ENCODE results near the gene SEC16A. TPM values are rescaled to one million over a fixed set of nuclear protein-coding genes. Genes with fewer than 3 reads are reported as not detected.

Gene SEC16A
- total RNA-seq, 2 donors from 2014 or later: 59.0 to 72.8 TPM

- H3K4me3 ChIP-seq: no peak overlapping the region
- TF ChIP-seq, protein P1, sequence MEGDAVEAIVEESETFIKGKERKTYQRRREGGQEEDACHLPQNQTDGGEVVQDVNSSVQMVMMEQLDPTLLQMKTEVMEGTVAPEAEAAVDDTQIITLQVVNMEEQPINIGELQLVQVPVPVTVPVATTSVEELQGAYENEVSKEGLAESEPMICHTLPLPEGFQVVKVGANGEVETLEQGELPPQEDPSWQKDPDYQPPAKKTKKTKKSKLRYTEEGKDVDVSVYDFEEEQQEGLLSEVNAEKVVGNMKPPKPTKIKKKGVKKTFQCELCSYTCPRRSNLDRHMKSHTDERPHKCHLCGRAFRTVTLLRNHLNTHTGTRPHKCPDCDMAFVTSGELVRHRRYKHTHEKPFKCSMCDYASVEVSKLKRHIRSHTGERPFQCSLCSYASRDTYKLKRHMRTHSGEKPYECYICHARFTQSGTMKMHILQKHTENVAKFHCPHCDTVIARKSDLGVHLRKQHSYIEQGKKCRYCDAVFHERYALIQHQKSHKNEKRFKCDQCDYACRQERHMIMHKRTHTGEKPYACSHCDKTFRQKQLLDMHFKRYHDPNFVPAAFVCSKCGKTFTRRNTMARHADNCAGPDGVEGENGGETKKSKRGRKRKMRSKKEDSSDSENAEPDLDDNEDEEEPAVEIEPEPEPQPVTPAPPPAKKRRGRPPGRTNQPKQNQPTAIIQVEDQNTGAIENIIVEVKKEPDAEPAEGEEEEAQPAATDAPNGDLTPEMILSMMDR (IDR thresholded peaks at IDR 0.05): no peak
- no peak for DNase-seq (ENCODE audit: low spot score)
- no peaks in the 10 kb centered on the region for H3K27me3 ChIP-seq (replicated peaks; ENCODE audit: insufficient read depth)
- H3K9me3 ChIP-seq: no peaks in the 10 kb centered on the region
- H3K36me3 ChIP-seq: peaks cover 73% of the 10 kb centered on the region
- no peaks in the 10 kb centered on the region for H3K4me1 ChIP-seq (ENCODE audit: control insufficient read depth in 1 of 2, low read depth in 2 of 2)
- no peak overlapping the region for H3K27ac ChIP-seq
- ATAC-seq (ENCODE audit: insufficient number of reproducible peaks, low FRiP score, low read depth): no peak
These were observed 33.4 kb upstream of the SEC16A start for GRCh38 chr9:136516191-136516654.

DNA sequence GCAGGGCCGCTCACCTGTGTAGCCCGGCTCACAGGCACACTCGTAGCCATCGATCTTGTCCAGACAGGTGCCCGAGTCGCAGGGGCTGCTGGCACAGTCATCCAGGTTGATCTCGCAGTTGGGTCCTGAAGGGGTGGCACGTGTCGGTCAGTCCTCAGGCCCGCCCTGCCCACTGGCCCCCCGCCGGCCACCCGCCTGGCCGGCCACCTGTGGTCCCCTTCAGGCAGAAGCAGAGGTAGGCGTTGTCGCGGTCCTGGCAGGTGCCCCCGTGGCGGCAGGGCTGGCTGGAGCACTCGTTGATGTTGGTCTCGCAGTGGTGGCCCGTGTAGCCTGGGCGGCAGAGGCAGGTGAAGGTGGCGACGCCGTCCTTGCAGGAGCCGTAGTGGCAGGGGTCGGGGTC lies 32.4 kb upstream of the SEC16A start:
- Histone ChIP-seq H3K4me1 (ENCODE audit: control insufficient read depth in 1 of 2, low read depth in 2 of 2) (no peaks in the 10 kb centered on the region), H3K27ac (no peak overlapping the region), H3K27me3 (replicated peaks; ENCODE audit: insufficient read depth) (no peaks in the 10 kb centered on the region), H3K4me3 (no peak overlapping the region), H3K9me3 (no peaks in the 10 kb centered on the region), H3K36me3 (peaks cover 82% of the 10 kb centered on the region)
- DNase-seq (ENCODE audit: low spot score) (no peak), ATAC-seq (ENCODE audit: insufficient number of reproducible peaks, low FRiP score, low read depth) (no peak)
- TF ChIP-seq, protein P1 (IDR thresholded peaks at IDR 0.05): no peak

DNA sequence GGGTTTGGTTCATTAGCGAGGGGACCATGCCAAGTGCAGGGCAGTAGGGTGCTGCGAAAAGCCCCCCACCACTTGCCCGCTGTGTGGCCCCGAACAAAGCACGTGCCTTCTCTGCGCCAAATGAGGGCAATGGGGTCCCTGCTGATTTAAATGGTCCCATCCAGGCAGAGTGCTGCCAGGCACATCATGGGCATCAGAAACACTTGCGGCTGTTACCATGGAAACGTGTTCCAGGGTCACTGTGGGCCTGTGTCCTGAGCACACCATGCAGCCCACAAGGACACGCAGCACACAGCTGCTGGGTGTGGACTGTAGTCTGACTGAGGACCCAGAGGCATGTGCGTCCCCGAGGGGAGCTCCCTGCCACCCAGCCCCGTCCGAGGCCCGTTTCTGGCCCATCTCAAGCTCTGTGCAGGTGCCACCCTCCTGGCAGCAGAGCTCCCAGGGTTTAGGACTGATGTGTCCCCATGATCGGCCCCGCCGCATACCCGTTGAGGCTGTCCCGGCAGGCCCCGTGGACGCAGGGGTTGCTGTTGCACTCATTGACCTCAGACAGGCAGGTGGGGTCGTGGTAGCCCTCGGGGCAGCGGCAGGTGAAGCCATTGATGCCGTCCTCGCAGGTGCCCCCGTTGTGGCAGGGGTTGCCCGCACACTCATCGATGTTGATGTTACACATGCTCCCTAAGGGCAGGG lies 31.3 kb upstream of the SEC16A start:
- Histone ChIP-seq H3K27ac (no peak overlapping the region), H3K36me3 (peaks cover 91% of the 10 kb centered on the region), H3K4me3 (no peak overlapping the region), H3K9me3 (no peaks in the 10 kb centered on the region), H3K27me3 (replicated peaks; ENCODE audit: insufficient read depth) (no peaks in the 10 kb centered on the region), H3K4me1 (ENCODE audit: control insufficient read depth in 1 of 2, low read depth in 2 of 2) (no peaks in the 10 kb centered on the region)
- ATAC-seq (ENCODE audit: insufficient number of reproducible peaks, low FRiP score, low read depth): no peak
- no peak for DNase-seq (ENCODE audit: low spot score)
- TF ChIP-seq, protein P1 (IDR thresholded peaks at IDR 0.05): no peak

- DNase-seq (ENCODE audit: low spot score) (no peak), ATAC-seq (ENCODE audit: insufficient number of reproducible peaks, low FRiP score, low read depth) (no peak)
- no peaks in the 10 kb centered on the region for H3K9me3 ChIP-seq
- no peak overlapping the region for H3K4me3 ChIP-seq
- no peaks in the 10 kb centered on the region for H3K27me3 ChIP-seq (replicated peaks; ENCODE audit: insufficient read depth)
- peaks cover 83% of the 10 kb centered on the region for H3K36me3 ChIP-seq
- TF ChIP-seq, protein P1 (IDR thresholded peaks at IDR 0.05): no peak
- no peak overlapping the region for H3K27ac ChIP-seq
- H3K4me1 ChIP-seq (ENCODE audit: control insufficient read depth in 1 of 2, low read depth in 2 of 2): no peaks in the 10 kb centered on the region
These were observed 30.4 kb upstream of the SEC16A start for GRCh38 chr9:136513191-136513590.

- TF ChIP-seq, protein P1 (IDR thresholded peaks at IDR 0.05): no peak
- no peaks in the 10 kb centered on the region for H3K4me1 ChIP-seq (ENCODE audit: control insufficient read depth in 1 of 2, low read depth in 2 of 2)
- no peak for DNase-seq (ENCODE audit: low spot score)
- H3K4me3 ChIP-seq: no peak overlapping the region
- no peaks in the 10 kb centered on the region for H3K27me3 ChIP-seq (replicated peaks; ENCODE audit: insufficient read depth)
- H3K27ac ChIP-seq: no peak overlapping the region
- ATAC-seq (ENCODE audit: insufficient number of reproducible peaks, low FRiP score, low read depth): no peak
- no peaks in the 10 kb centered on the region for H3K9me3 ChIP-seq
- peaks cover 83% of the 10 kb centered on the region for H3K36me3 ChIP-seq
These were observed 29.8 kb upstream of the SEC16A start for GRCh38 chr9:136512651-136513071.

Data from thoracic aorta (tissue), 2 donors.